ENCODE data around the gene CLSTN1.
A peak's percentile ranks its signal among the peaks of the same experiment; 100 is the strongest.

The CLSTN1 gene

DNA sequence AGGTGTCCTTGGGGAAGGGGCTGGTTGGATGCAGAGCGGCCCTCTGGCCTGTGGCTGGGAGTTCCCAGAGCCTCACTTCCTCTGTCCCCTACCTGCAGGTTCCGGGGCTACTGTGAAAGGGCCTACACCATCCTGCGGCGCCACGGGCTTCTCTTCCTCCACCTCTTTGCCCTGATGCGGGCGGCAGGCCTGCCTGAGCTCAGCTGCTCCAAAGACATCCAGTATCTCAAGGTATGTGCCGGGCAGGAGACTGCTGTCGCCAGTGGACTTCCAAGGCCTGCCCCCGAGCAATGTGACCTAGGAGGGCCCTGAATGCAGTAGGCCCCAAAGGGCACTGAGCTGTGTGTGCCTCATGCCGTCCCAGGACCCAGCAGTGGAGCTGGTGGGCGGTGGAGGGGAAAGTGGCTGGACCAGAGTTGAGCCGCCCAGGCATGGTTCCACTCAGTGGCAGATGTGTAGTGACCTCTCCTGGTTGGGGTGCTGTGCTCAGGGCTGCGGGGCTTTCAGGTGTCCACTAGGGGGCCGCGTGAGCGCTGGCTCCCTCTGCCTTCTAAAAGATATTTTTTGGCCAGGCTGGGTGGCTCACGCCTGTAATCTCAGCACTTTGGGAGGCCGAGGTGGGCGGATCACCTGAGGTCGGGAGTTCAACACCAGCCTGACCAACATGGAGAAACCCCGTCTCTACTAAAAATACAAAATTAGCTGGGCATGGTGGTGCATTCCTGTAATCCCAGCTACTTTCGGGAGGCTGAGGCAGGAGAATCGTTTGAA, 98.9 kb downstream of the CLSTN1 start:
- Histone ChIP-seq H3K4me1 (ENCODE audit: control insufficient read depth, insufficient read depth, low read length) (no peaks in the 10 kb centered on the region), H3K4me3 (ENCODE audit: low read length) (no peak overlapping the region), H3K27ac (ENCODE audit: low read depth, low read length) (no peak overlapping the region), H3K27me3 (ENCODE audit: control insufficient read depth, insufficient read depth, low read length) (no peaks in the 10 kb centered on the region), H3K36me3 (ENCODE audit: control insufficient read depth, insufficient read depth, low read length) (peaks cover 26% of the 10 kb centered on the region), H3K9ac (ENCODE audit: low read length) (no peak overlapping the region)

- H3K27me3 ChIP-seq (ENCODE audit: control insufficient read depth, insufficient read depth, low read length), result no peaks in the 10 kb centered on the region
- H3K4me3 ChIP-seq (ENCODE audit: low read length), result no peak overlapping the region
- no peaks in the 10 kb centered on the region for H3K4me1 ChIP-seq (ENCODE audit: control insufficient read depth, insufficient read depth, low read length)
- H3K36me3 ChIP-seq (ENCODE audit: control insufficient read depth, insufficient read depth, low read length), result peaks cover 20% of the 10 kb centered on the region
- H3K9ac ChIP-seq (ENCODE audit: low read length), result no peak overlapping the region
- H3K27ac ChIP-seq (ENCODE audit: low read depth, low read length), result no peak overlapping the region
Measured at GRCh38 chr1:9723926-9724325, 99.8 kb downstream of the CLSTN1 start.

GRCh38 chr1:9723068-9723805, 100.5 kb downstream of the CLSTN1 start:
- no peaks in the 10 kb centered on the region for H3K27me3 ChIP-seq (ENCODE audit: control insufficient read depth, insufficient read depth, low read length)
- no peaks in the 10 kb centered on the region for H3K4me1 ChIP-seq (ENCODE audit: control insufficient read depth, insufficient read depth, low read length)
- H3K4me3 ChIP-seq (ENCODE audit: low read length), result no peak overlapping the region
- no peak overlapping the region for H3K27ac ChIP-seq (ENCODE audit: low read depth, low read length)
- no peak overlapping the region for H3K9ac ChIP-seq (ENCODE audit: low read length)
- H3K36me3 ChIP-seq (ENCODE audit: control insufficient read depth, insufficient read depth, low read length), result peaks cover 19% of the 10 kb centered on the region

DNA sequence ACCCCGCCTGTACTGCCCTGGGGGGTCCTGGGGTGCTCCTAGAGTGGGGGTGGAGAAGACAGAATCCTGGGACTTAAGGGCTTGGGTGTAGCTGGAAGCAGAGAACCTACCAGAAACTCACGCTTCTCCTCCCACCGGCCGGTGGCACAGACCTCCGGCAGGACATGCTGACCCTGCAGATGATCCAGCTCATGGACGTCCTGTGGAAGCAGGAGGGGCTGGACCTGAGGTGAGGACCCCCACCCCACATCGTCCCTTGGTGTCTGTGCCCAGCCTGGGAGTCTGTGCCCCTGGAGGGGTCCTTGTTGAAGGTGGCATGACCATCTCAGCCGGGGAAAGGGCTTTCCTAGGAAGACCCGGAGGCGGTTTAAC, 101.4 kb downstream of the CLSTN1 start:
- Histone ChIP-seq H3K4me1 (ENCODE audit: control insufficient read depth, insufficient read depth, low read length) (no peaks in the 10 kb centered on the region), H3K9ac (ENCODE audit: low read length) (no peak overlapping the region), H3K27ac (ENCODE audit: low read depth, low read length) (no peak overlapping the region), H3K4me3 (ENCODE audit: low read length) (no peak overlapping the region), H3K36me3 (ENCODE audit: control insufficient read depth, insufficient read depth, low read length) (peaks cover 16% of the 10 kb centered on the region), H3K27me3 (ENCODE audit: control insufficient read depth, insufficient read depth, low read length) (no peaks in the 10 kb centered on the region)

GRCh38 chr1:9721606-9722377, 102.0 kb downstream of the CLSTN1 start:
- no peaks in the 10 kb centered on the region for H3K27me3 ChIP-seq (ENCODE audit: control insufficient read depth, insufficient read depth, low read length)
- H3K9ac ChIP-seq (ENCODE audit: low read length), result no peak overlapping the region
- peaks cover 16% of the 10 kb centered on the region for H3K36me3 ChIP-seq (ENCODE audit: control insufficient read depth, insufficient read depth, low read length)
- H3K4me3 ChIP-seq (ENCODE audit: low read length), result no peak overlapping the region
- no peaks in the 10 kb centered on the region for H3K4me1 ChIP-seq (ENCODE audit: control insufficient read depth, insufficient read depth, low read length)
- H3K27ac ChIP-seq (ENCODE audit: low read depth, low read length), result no peak overlapping the region

- no peak overlapping the region for H3K27ac ChIP-seq (ENCODE audit: low read depth, low read length)
- no peak overlapping the region for H3K9ac ChIP-seq (ENCODE audit: low read length)
- H3K4me3 ChIP-seq (ENCODE audit: low read length), result no peak overlapping the region
- H3K4me1 ChIP-seq (ENCODE audit: control insufficient read depth, insufficient read depth, low read length), result no peaks in the 10 kb centered on the region
- H3K36me3 ChIP-seq (ENCODE audit: control insufficient read depth, insufficient read depth, low read length), result peaks cover 16% of the 10 kb centered on the region
- no peaks in the 10 kb centered on the region for H3K27me3 ChIP-seq (ENCODE audit: control insufficient read depth, insufficient read depth, low read length)
Measured at GRCh38 chr1:9720785-9721605, 102.8 kb downstream of the CLSTN1 start.

- Histone ChIP-seq H3K36me3 (ENCODE audit: control insufficient read depth, insufficient read depth, low read length) (peaks cover 16% of the 10 kb centered on the region), H3K4me3 (ENCODE audit: low read length) (no peak overlapping the region), H3K27me3 (ENCODE audit: control insufficient read depth, insufficient read depth, low read length) (no peaks in the 10 kb centered on the region), H3K27ac (ENCODE audit: low read depth, low read length) (no peak overlapping the region), H3K9ac (ENCODE audit: low read length) (no peak overlapping the region), H3K4me1 (ENCODE audit: control insufficient read depth, insufficient read depth, low read length) (no peaks in the 10 kb centered on the region)
Measured at GRCh38 chr1:9719978-9720722, 103.6 kb downstream of the CLSTN1 start.

DNA sequence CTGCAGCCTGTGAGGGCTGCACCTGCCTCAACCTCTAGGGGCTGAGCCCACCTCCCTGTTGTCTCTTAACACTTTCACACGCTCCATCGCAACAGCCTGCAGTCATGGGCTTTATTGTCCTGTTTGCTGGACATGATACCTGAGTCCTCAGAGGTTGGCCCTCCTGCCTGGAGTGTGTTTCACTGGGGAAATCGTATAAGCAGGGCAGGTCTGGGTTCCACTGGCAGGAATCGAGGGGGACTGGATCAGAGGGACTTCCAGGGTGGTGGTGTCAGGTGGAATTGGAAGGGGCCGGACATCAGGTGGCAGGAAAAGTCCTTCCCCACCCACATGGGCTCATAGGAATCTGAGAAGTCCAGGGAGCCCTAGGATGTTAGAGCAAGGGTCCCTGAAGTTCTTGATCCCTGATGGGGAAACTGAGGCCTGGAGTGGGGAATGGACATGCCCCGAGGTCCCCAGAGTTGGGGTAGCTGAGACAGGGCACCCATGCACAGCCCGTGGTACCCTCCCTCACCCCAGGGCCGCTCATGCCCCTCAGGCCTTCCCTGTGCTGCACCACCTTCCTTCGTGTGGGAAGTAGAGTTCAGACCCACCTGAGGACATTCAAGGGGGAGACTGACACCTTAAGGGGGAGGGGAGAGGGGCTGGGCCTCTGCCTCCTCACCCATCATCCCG, 105.6 kb downstream of the CLSTN1 start:
- no peak overlapping the region for H3K4me3 ChIP-seq (ENCODE audit: low read length)
- no peaks in the 10 kb centered on the region for H3K4me1 ChIP-seq (ENCODE audit: control insufficient read depth, insufficient read depth, low read length)
- no peaks in the 10 kb centered on the region for H3K27me3 ChIP-seq (ENCODE audit: control insufficient read depth, insufficient read depth, low read length)
- peaks cover 6% of the 10 kb centered on the region for H3K36me3 ChIP-seq (ENCODE audit: control insufficient read depth, insufficient read depth, low read length)
- H3K9ac ChIP-seq (ENCODE audit: low read length), result no peak overlapping the region
- H3K27ac ChIP-seq (ENCODE audit: low read depth, low read length), result no peak overlapping the region

GRCh38 chr1:9717193-9718005, 106.4 kb downstream of the CLSTN1 start:
- Histone ChIP-seq H3K36me3 (ENCODE audit: control insufficient read depth, insufficient read depth, low read length) (no peaks in the 10 kb centered on the region), H3K9ac (ENCODE audit: low read length) (no peak overlapping the region), H3K27ac (ENCODE audit: low read depth, low read length) (no peak overlapping the region), H3K4me1 (ENCODE audit: control insufficient read depth, insufficient read depth, low read length) (no peaks in the 10 kb centered on the region), H3K27me3 (ENCODE audit: control insufficient read depth, insufficient read depth, low read length) (no peaks in the 10 kb centered on the region), H3K4me3 (ENCODE audit: low read length) (peak overlapping the region; percentile 5)

DNA sequence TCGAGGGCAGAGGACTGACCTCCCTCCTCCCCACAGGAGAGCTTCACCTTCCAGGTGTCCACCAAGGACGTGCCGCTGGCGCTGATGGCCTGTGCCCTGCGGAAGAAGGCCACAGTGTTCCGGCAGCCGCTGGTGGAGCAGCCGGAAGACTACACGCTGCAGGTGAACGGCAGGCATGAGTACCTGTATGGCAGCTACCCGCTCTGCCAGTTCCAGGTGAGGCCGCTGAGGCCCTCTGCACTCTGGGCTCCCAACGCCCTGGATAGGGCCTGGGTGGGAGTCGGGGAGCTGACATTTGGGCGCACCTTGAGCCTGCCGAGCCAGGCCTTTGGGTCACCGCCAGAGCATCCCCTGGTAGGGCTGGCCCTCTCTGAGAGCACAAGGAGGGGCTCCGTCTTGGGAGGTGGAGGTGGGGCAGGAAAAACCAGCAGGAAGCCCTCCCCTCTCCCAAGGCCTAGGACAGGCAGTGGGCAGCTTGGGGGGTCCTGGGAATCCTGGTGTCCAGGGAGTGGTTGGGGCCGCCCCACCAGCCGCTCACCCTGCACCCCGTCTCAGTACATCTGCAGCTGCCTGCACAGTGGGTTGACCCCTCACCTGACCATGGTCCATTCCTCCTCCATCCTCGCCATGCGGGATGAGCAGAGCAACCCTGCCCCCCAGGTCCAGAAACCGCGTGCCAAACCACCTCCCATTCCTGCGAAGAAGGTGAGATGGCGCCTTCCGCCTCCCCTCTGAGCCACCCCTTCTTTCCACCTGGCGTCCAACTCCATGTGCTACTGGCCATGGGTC, 107.2 kb downstream of the CLSTN1 start:
- Histone ChIP-seq H3K36me3 (ENCODE audit: control insufficient read depth, insufficient read depth, low read length) (no peaks in the 10 kb centered on the region), H3K4me1 (ENCODE audit: control insufficient read depth, insufficient read depth, low read length) (no peaks in the 10 kb centered on the region), H3K9ac (ENCODE audit: low read length) (no peak overlapping the region), H3K27me3 (ENCODE audit: control insufficient read depth, insufficient read depth, low read length) (no peaks in the 10 kb centered on the region), H3K27ac (ENCODE audit: low read depth, low read length) (no peak overlapping the region), H3K4me3 (ENCODE audit: low read length) (peak overlapping the region; percentile 5)
